Left hindlimb (tissue), 1 donor: ENCODE measurements around the gene SGCG.
"Not testable (repeated sequence)": the region's sequence is repeated elsewhere in the genome, so short reads cannot be mapped to it uniquely, and the experiment has no call there.

ENCODE experiments used
- DNase-seq: peaks from one replicate; pipeline ENCODE4 v3.0.0-alpha.2; 2018

The SGCG gene

GRCh38 chr13:23231241-23231640, 50.5 kb downstream of the SGCG start:
- no peak for DNase-seq

GRCh38 chr13:23235994-23236393, 55.2 kb downstream of the SGCG start:
- DNase-seq, result no peak

GRCh38 chr13:23243066-23243465, 62.3 kb downstream of the SGCG start:
- DNase-seq, result no peak

GRCh38 chr13:23248410-23248809, 67.6 kb downstream of the SGCG start:
- not testable (repeated sequence) for DNase-seq

- DNase-seq, result no peak
These were observed 73.7 kb downstream of the SGCG start for GRCh38 chr13:23254506-23254905.

- no peak for DNase-seq
These were observed 86.8 kb downstream of the SGCG start for GRCh38 chr13:23267571-23267970.

GRCh38 chr13:23268441-23268840, 87.7 kb downstream of the SGCG start:
- DNase-seq, result no peak

- no peak for DNase-seq
These were observed 90.6 kb downstream of the SGCG start for GRCh38 chr13:23271331-23271730.

GRCh38 chr13:23273498-23273897, 92.7 kb downstream of the SGCG start:
- DNase-seq, result no peak

GRCh38 chr13:23279321-23279720, 98.5 kb downstream of the SGCG start:
- DNase-seq, result no peak

- DNase-seq, result no peak
These were observed 107.8 kb downstream of the SGCG start for GRCh38 chr13:23288564-23288963.

GRCh38 chr13:23288995-23289394, 108.2 kb downstream of the SGCG start:
- DNase-seq, result no peak

GRCh38 chr13:23289917-23290357, 109.2 kb downstream of the SGCG start:
- DNase-seq, result no peak

- no peak for DNase-seq
These were observed 111.8 kb downstream of the SGCG start for GRCh38 chr13:23292586-23292985.

GRCh38 chr13:23314837-23315236, 134.1 kb downstream of the SGCG start:
- not testable (repeated sequence) for DNase-seq

GRCh38 chr13:23319883-23320224, 139.1 kb downstream of the SGCG start:
- no peak for DNase-seq

GRCh38 chr13:23320926-23321534, 140.3 kb downstream of the SGCG start:
- no peak for DNase-seq

- peak; percentile 46 for DNase-seq
These were observed 140.9 kb downstream of the SGCG start for GRCh38 chr13:23321535-23322241.

GRCh38 chr13:23322353-23323336, 141.9 kb downstream of the SGCG start:
- DNase-seq, result no peak

- no peak for DNase-seq
These were observed 143.3 kb downstream of the SGCG start for GRCh38 chr13:23323946-23324709.

- no peak for DNase-seq
These were observed 144.4 kb downstream of the SGCG start for GRCh38 chr13:23325191-23325590.

- DNase-seq, result no peak
These were observed 149.6 kb downstream of the SGCG start for GRCh38 chr13:23330356-23330755.

GRCh38 chr13:23339225-23339624, 158.4 kb downstream of the SGCG start:
- DNase-seq, result no peak
